Ishikawa (cell line): ENCODE results near the gene FOXI1.

Experiments used
- CEBPB ChIP-seq: IDR thresholded peaks from 2 replicates; pipeline ENCODE4 v1.6.1; 2012
- CREB1 ChIP-seq: IDR thresholded peaks from 2 replicates; pipeline ENCODE4 v1.6.1; 2012; ENCODE audit warnings: low read depth
- EGR1 ChIP-seq: IDR thresholded peaks from 2 replicates; pipeline ENCODE4 v1.6.1; 2012
- EP300 ChIP-seq: IDR thresholded peaks from 2 replicates; pipeline ENCODE4 v1.6.1; 2012; ENCODE audit warnings: borderline replicate concordance
- FOXM1 ChIP-seq: IDR thresholded peaks from 2 replicates; pipeline ENCODE4 v1.6.1; 2012; ENCODE audit warnings: low read depth, borderline replicate concordance
- MAX ChIP-seq: IDR thresholded peaks from 2 replicates; pipeline ENCODE4 v1.6.1; 2012
- NFIC ChIP-seq: IDR thresholded peaks from 2 replicates; pipeline ENCODE4 v1.6.1; 2012
- RAD21 ChIP-seq: IDR thresholded peaks from 2 replicates; pipeline ENCODE4 v1.6.1; 2012; ENCODE audit warnings: low read depth
- REST ChIP-seq: IDR thresholded peaks from 2 replicates; pipeline ENCODE4 v1.6.1; 2012; ENCODE audit warnings: low read depth, mild to moderate bottlenecking
- TAF1 ChIP-seq: IDR thresholded peaks from 2 replicates; pipeline ENCODE4 v1.6.1; 2012; ENCODE audit warnings: low read depth, mild to moderate bottlenecking
- TCF12 ChIP-seq: IDR thresholded peaks from 2 replicates; pipeline ENCODE4 v1.6.1; 2012; ENCODE audit warnings: low read depth
- TEAD4 ChIP-seq: IDR thresholded peaks from 2 replicates; pipeline ENCODE4 v1.6.1; 2012
- YY1 ChIP-seq: IDR thresholded peaks from 2 replicates; pipeline ENCODE4 v1.6.1; 2012; ENCODE audit warnings: low read depth
- ZBTB7A ChIP-seq: IDR thresholded peaks from 2 replicates; pipeline ENCODE4 v1.6.1; 2012; ENCODE audit warnings: low read depth
- TF ChIP-seq, protein P1 (sequence below): IDR thresholded peaks from 2 replicates; pipeline ENCODE4 v1.6.1; 2012

Gene FOXI1

DNA sequence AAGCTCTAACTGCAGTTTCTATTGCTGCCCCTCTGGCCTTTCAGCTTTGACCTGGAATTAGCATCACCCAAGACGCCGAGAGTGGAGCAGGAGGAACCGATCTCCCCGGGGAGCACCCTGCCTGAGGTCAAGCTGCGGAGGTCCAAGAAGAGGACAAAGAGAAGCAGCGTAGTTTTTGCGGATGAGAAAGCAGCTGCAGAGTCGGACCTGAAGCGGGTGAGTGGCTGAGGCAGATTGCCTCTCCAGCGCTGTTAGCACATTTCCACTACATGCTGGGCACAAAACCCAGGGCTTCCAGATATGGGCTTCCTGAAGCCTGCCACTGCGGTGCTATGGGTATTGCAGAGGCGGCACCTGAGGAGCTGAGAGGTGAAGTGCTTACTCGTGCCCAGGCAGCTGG, 26.8 kb upstream of the FOXI1 start:
- TF ChIP-seq ZBTB7A (no peak), MAX (no peak), CEBPB (no peak), EGR1 (no peak), TAF1 (no peak), RAD21 (no peak)

- TF ChIP-seq CREB1 = no peak
- TF ChIP-seq ZBTB7A = no peak
- TF ChIP-seq, protein P1, sequence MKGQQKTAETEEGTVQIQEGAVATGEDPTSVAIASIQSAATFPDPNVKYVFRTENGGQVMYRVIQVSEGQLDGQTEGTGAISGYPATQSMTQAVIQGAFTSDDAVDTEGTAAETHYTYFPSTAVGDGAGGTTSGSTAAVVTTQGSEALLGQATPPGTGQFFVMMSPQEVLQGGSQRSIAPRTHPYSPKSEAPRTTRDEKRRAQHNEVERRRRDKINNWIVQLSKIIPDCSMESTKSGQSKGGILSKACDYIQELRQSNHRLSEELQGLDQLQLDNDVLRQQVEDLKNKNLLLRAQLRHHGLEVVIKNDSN = no peak
- no peak for TF ChIP-seq EGR1
- no peak for TF ChIP-seq TEAD4
Observed at GRCh38 chr5:170080217-170080616, 25.5 kb upstream of the FOXI1 start.

GRCh38 chr5:170080786-170081445, 24.8 kb upstream of the FOXI1 start:
- TF ChIP-seq EP300 (no peak), EGR1 (no peak), ZBTB7A (no peak), NFIC (no peak), MAX (no peak), CEBPB (no peak), CREB1 (no peak), RAD21 (no peak), REST (no peak), TCF12 (no peak), TEAD4 (no peak), TAF1 (no peak), FOXM1 (no peak), YY1 (no peak)
- TF ChIP-seq, protein P1 = no peak

DNA sequence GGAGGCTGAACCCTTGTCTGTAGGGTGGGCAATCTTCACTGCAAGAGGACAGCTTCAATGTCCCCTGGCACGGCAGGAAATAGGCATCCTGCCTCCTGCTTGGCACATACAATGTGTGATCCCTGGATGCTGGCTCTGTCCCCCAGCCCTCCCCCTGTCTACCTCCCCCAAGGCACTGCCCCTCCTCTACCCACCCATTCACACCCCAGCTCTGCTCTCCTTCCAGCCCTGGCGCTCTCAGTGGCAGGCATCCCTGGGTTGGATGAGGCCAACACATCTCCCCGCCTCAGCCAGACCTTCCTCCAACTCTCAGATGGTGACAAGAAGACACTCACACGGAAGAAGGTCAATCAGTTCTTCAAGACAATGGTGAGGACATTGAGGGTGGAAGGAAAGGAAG, 24.1 kb upstream of the FOXI1 start:
- TF ChIP-seq RAD21 (no peak), CREB1 (no peak), YY1 (no peak), TAF1 (no peak), EGR1 (no peak), EP300 (no peak)
- TF ChIP-seq, protein P1 = no peak

DNA sequence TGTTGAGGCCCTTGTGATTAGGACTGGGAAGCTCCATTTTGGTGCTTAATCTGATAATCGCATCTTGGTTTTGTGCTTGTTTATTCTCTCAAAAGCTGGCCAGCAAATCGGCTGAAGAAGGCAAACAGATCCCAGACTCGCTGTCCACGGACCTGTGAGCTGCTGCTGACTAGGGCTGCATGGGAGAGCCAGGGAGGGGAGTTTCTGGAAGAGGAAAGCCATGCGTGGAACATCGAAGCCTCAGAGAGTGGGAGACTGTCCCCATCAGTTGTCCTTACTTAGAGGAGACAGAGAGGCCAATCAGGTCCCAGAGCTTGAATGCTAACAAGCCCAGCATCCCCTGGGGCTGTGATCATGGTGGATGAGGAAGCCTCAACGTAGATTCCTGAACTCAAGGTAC, 23.0 kb upstream of the FOXI1 start:
- TF ChIP-seq CREB1 (no peak), YY1 (no peak), CEBPB (no peak)

- TF ChIP-seq FOXM1 (no peak), TEAD4 (no peak), CREB1 (no peak), EGR1 (no peak), CEBPB (no peak), TCF12 (no peak), ZBTB7A (no peak), MAX (no peak), RAD21 (no peak), NFIC (no peak), YY1 (no peak), EP300 (no peak), TAF1 (no peak)
- TF ChIP-seq, protein P1 = no peak
Observed at GRCh38 chr5:170087168-170087817, 18.4 kb upstream of the FOXI1 start.

DNA sequence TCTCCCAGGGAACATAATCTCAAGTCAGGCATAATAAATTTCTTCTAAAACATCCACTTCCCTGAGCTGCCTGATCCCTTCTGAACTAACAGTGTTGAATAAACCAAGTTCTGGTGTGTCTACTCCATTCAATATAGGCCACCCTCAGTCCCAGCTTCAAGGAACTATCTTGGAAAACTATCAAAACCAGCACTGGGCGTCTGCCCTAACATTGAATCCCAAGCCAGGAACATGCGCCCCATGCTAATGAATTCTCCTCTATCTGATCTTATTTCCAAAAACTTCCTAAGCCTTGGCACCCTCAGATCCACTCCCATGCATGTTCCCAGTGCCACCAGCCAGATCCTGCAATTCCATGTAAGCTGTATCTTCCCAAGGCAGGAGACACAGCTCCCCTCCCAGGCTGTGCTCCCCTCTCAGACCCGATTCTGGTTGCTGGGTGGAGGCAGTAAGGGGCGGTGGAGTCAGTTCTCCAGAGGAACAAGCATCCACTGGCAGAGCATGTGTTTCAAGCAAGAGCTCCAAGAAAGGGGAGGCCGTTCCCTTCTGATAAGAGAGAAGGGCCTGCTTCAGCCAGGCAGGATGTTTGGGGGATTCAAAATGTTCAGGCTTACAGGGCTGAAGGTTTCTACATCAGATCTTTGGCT, 13.1 kb upstream of the FOXI1 start:
- TF ChIP-seq TCF12 (no peak), ZBTB7A (no peak), RAD21 (no peak), EP300 (no peak), MAX (no peak), TAF1 (no peak), CEBPB (no peak), TEAD4 (no peak), YY1 (no peak), EGR1 (no peak), NFIC (no peak), REST (no peak)
- TF ChIP-seq, protein P1 = no peak
